ENCODE results near the gene KIDINS220. TPM values are rescaled to one million over a fixed set of nuclear protein-coding genes. Genes with fewer than 3 reads are reported as not detected.

Gene KIDINS220
- total and polyA plus RNA-seq, 3 experiments from 2014 or later = 25.6 to 33.2 (median 33.1) TPM

DNA sequence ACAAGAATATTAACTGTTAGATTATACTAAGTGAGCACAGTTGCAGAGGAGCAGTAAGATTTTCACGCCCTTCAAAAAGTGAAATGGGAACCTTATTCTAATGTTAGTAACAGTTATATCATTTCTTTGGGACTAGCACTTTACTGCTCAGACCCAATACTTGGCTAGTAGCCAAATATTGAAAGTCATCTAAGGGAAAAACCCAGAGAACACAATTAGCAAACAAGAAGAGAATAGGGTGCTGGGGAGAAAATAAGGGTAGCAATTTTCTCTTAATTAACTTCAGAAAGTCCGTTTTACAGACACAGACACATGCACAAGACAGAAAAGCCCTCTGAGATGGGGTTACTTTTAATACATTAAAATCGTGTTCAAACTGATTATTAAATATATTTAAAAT lies 83.8 kb downstream of the KIDINS220 start:
- H3K4me1 Mint-ChIP-seq = peaks cover 0 to 2% (median 0%) of the 10 kb centered on the region in 3 donors
- Histone ChIP-seq H3K27ac (ENCODE audit: low read depth, low read length) (no peak overlapping the region), H3K27me3 (ENCODE audit: insufficient read depth, low read length, poor library complexity, severe bottlenecking) (no peaks in the 10 kb centered on the region), H3K36me3 (ENCODE audit: insufficient read depth, low read length) (no peaks in the 10 kb centered on the region), H3K4me1 (ENCODE audit: insufficient read depth, low read length) (no peaks in the 10 kb centered on the region), H3K4me3 (ENCODE audit: low read length) (no peak overlapping the region), H3K9me3 (ENCODE audit: low read length) (peaks cover 5% of the 10 kb centered on the region)
- H3K27ac Mint-ChIP-seq = no peak overlapping the region
- H3K36me3 Mint-ChIP-seq = peaks cover 24 to 51% (median 25%) of the 10 kb centered on the region in 3 donors
- ChIA-PET POLR2A (no interaction called here), CTCF (no interaction called here)
- H3K4me3 Mint-ChIP-seq = no peak overlapping the region
- H3K9me3 Mint-ChIP-seq = peaks cover 0 to 10% (median 7%) of the 10 kb centered on the region in 5 donors
- DNase-seq = no peak
- no peaks in the 10 kb centered on the region for H3K27me3 Mint-ChIP-seq

DNA sequence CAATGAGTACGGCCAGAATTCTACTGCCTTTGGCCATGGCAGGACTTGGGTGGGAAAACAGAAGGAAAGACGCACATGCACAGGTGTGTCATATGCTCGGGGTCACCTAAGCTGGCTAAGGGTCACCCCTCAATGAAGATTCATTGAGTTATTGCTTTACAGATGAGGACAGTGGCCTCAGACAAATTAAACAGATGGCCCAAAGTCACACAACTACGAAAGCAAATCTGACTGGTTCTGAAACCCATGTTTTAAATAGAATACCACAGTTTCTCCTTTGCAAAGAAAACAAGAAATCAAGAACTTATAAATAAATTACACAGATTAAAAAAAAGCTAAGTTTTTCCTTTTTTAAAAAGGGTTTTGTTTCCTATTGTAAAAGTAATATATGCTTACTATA lies 85.0 kb downstream of the KIDINS220 start:
- Histone ChIP-seq H3K9me3 (ENCODE audit: low read length) (peaks cover 5% of the 10 kb centered on the region), H3K36me3 (ENCODE audit: insufficient read depth, low read length) (peaks cover 3% of the 10 kb centered on the region), H3K27ac (ENCODE audit: low read depth, low read length) (no peak overlapping the region), H3K4me1 (ENCODE audit: insufficient read depth, low read length) (no peaks in the 10 kb centered on the region), H3K27me3 (ENCODE audit: insufficient read depth, low read length, poor library complexity, severe bottlenecking) (no peaks in the 10 kb centered on the region), H3K4me3 (ENCODE audit: low read length) (no peak overlapping the region)
- DNase-seq = no peak
- ChIA-PET CTCF (no interaction called here), POLR2A (no interaction called here)
- Mint-ChIP-seq H3K36me3 (peaks cover 11 to 47% (median 26%) of the 10 kb centered on the region in 3 donors), H3K27me3 (no peaks in the 10 kb centered on the region), H3K27ac (no peak overlapping the region), H3K4me1 (peaks cover 0 to 2% (median 0%) of the 10 kb centered on the region in 3 donors), H3K9me3 (peaks cover 0 to 9% (median 7%) of the 10 kb centered on the region in 5 donors), H3K4me3 (no peak overlapping the region)

DNA sequence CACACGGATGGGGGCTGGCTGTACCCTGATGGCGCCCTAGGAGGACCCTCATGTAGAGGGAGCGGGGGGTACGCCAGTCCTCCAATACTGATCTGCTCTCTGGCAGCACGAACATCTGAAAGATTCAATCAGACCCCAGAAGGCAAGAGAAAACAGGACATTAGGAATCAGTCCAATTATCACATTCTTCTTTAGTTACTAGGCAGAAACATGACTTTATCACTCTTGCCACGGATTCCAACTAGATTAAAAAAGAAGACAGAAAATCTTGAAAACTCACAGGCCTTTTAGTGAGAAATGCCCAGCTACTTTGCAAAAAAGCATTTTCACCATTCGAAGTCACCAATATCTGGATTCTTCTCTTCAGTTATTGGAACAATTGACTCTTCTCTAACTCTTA lies 87.2 kb downstream of the KIDINS220 start:
- H3K36me3 ChIP-seq (ENCODE audit: insufficient read depth, low read length) = peaks cover 3% of the 10 kb centered on the region
- CTCF ChIA-PET = no interaction called here
- POLR2A ChIA-PET = no interaction called here
- no peak overlapping the region for H3K4me3 ChIP-seq (ENCODE audit: low read length)
- Mint-ChIP-seq H3K4me1 (peaks cover 0 to 2% (median 0%) of the 10 kb centered on the region in 3 donors), H3K27me3 (no peaks in the 10 kb centered on the region), H3K9me3 (no peaks in the 10 kb centered on the region), H3K4me3 (no peak overlapping the region), H3K27ac (no peak overlapping the region), H3K36me3 (peaks cover 0 to 40% (median 14%) of the 10 kb centered on the region in 3 donors)
- H3K27ac ChIP-seq (ENCODE audit: low read depth, low read length) = no peak overlapping the region
- H3K9me3 ChIP-seq (ENCODE audit: low read length) = no peaks in the 10 kb centered on the region
- no peak for DNase-seq
- H3K4me1 ChIP-seq (ENCODE audit: insufficient read depth, low read length) = no peaks in the 10 kb centered on the region
- H3K27me3 ChIP-seq (ENCODE audit: insufficient read depth, low read length, poor library complexity, severe bottlenecking) = no peaks in the 10 kb centered on the region

DNA sequence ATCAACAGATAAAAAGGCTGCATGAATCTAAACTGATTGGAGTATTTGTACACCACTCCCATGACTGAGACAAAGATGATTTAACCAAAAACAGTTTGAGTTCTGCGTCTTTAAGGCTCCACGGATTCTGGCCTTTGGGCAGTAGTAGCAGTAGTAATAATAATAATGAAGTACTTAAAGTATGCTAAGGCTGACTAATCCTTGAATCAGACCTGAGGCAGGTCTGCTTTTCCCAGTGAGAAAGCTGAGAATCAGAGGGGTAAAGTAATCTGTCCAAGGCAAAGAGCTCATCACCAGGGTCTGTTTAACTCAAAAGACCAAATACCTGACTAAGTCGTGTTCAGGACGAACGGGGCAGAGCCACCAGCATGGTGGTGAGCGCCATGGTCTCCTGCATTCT lies 94.2 kb downstream of the KIDINS220 start:
- POLR2A ChIA-PET = no interaction called here
- CTCF ChIA-PET = no interaction called here
- H3K4me1 Mint-ChIP-seq = peaks cover 0 to 5% (median 0%) of the 10 kb centered on the region in 3 donors

DNA sequence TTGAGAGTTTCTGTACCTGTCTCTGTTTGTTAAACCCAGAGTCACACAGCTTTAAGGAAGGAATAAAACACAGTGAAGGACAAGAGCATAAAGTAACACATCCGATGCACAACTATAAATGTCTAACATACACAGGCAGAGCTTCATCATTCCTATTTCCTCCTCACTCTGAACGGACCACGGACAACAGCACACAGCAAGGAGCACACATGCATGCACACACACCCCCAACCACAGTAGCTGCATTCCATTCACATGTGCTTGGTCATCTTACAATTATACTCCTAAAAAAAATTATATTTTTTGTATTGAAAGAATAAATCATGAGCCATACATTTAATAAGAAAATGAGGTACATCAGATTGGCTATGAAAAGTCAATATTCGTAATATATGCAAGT lies 97.3 kb downstream of the KIDINS220 start:
- POLR2A ChIA-PET = no interaction called here

More for the DNA sequence above, 94.2 kb downstream of the KIDINS220 start:
- Mint-ChIP-seq H3K9me3 (no peaks in the 10 kb centered on the region), H3K27me3 (no peaks in the 10 kb centered on the region), H3K27ac (no peak overlapping the region), H3K4me3 (no peak overlapping the region), H3K36me3 (peaks cover 0 to 57% (median 6%) of the 10 kb centered on the region in 3 donors)
- no peak overlapping the region for H3K27ac ChIP-seq (ENCODE audit: low read depth, low read length)
- H3K4me1 ChIP-seq (ENCODE audit: insufficient read depth, low read length) = no peaks in the 10 kb centered on the region
- H3K4me3 ChIP-seq (ENCODE audit: low read length) = no peak overlapping the region
- H3K9me3 ChIP-seq (ENCODE audit: low read length) = no peaks in the 10 kb centered on the region
- no peak for DNase-seq
- H3K27me3 ChIP-seq (ENCODE audit: insufficient read depth, low read length, poor library complexity, severe bottlenecking) = no peaks in the 10 kb centered on the region
- peaks cover 3% of the 10 kb centered on the region for H3K36me3 ChIP-seq (ENCODE audit: insufficient read depth, low read length)

DNA sequence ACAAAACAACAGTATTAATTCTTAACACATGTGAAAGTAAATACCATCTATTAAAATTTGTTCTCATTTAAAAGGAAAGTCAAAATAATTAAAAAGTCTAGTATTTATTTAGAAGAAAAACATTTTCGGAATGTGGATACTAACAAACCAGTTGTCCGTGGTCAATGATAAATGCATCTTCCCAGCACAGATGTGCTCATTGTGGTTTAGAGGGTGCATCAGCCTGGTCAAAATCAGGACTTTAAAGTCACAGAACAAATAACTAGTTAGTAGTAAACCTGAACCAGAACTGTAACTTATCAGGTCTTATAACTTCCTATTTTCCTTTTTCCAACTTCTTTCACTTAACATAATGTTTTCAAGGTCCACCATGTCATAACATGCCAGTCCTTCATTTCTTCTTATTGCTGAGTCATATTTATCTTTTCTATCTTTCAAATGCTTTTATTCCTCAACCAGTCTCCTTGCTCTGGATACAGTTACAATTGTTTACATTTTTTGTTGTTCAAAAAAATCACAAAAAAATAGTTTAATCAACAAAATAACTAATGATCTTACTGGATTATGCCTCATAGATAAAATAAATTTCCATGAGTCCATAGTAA lies 99.7 kb downstream of the KIDINS220 start:
- Histone ChIP-seq H3K36me3 (ENCODE audit: insufficient read depth, low read length) (peaks cover 8% of the 10 kb centered on the region), H3K4me1 (ENCODE audit: insufficient read depth, low read length) (no peaks in the 10 kb centered on the region), H3K27me3 (ENCODE audit: insufficient read depth, low read length, poor library complexity, severe bottlenecking) (no peaks in the 10 kb centered on the region), H3K9me3 (ENCODE audit: low read length) (no peaks in the 10 kb centered on the region), H3K27ac (ENCODE audit: low read depth, low read length) (no peak overlapping the region), H3K4me3 (ENCODE audit: low read length) (no peak overlapping the region)
- no peaks in the 10 kb centered on the region for H3K27me3 Mint-ChIP-seq
- CTCF ChIA-PET = no interaction called here
- no peak for DNase-seq
- H3K4me1 Mint-ChIP-seq = peaks cover 0 to 5% (median 1%) of the 10 kb centered on the region in 3 donors
- H3K4me3 Mint-ChIP-seq = no peak overlapping the region
- POLR2A ChIA-PET = no interaction called here
- H3K36me3 Mint-ChIP-seq = peaks cover 3 to 69% (median 17%) of the 10 kb centered on the region in 3 donors
- H3K9me3 Mint-ChIP-seq = no peaks in the 10 kb centered on the region
- H3K27ac Mint-ChIP-seq = peak overlapping the region in 1 of 8 donors; percentile 21

More for the DNA sequence above, 97.3 kb downstream of the KIDINS220 start:
- H3K36me3 Mint-ChIP-seq = peaks cover 3 to 65% (median 8%) of the 10 kb centered on the region in 3 donors
- Histone ChIP-seq H3K36me3 (ENCODE audit: insufficient read depth, low read length) (no peaks in the 10 kb centered on the region), H3K4me3 (ENCODE audit: low read length) (no peak overlapping the region), H3K27ac (ENCODE audit: low read depth, low read length) (no peak overlapping the region), H3K9me3 (ENCODE audit: low read length) (no peaks in the 10 kb centered on the region), H3K27me3 (ENCODE audit: insufficient read depth, low read length, poor library complexity, severe bottlenecking) (no peaks in the 10 kb centered on the region), H3K4me1 (ENCODE audit: insufficient read depth, low read length) (no peaks in the 10 kb centered on the region)
- H3K9me3 Mint-ChIP-seq = no peaks in the 10 kb centered on the region
- H3K27ac Mint-ChIP-seq = peak overlapping the region in 2 of 8 donors; percentile 55 to 73
- CTCF ChIA-PET = no interaction called here
- peaks cover 0 to 5% (median 1%) of the 10 kb centered on the region in 3 donors for H3K4me1 Mint-ChIP-seq
- no peak for DNase-seq
- H3K27me3 Mint-ChIP-seq = no peaks in the 10 kb centered on the region
- no peak overlapping the region for H3K4me3 Mint-ChIP-seq

DNA sequence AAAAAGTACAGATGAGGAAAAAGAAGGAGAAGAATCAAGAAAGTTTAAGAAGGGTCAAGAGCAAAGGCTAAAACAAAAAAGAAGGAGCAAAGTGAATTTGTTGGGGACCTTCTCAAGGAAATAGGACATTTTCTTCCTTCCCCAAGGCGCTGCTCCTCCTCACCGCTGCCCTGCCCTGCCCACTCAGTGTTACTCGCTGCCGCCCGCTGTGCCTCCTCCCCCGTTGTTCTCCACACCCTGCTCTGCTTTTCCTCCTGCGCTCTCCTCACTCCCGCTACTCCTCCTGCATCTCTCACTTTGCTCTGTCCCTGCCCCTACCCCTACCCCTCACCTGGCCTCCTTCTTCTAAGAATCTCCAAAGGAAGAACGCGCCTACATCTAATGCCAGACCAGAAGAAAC lies 104.8 kb downstream of the KIDINS220 start:
- Mint-ChIP-seq H3K36me3 (peaks cover 20 to 85% (median 51%) of the 10 kb centered on the region in 3 donors), H3K9me3 (no peaks in the 10 kb centered on the region), H3K27ac (no peak overlapping the region), H3K27me3 (no peaks in the 10 kb centered on the region), H3K4me1 (peaks cover 0 to 1% (median 0%) of the 10 kb centered on the region in 3 donors), H3K4me3 (no peak overlapping the region)
- Histone ChIP-seq H3K4me3 (ENCODE audit: low read length) (no peak overlapping the region), H3K4me1 (ENCODE audit: insufficient read depth, low read length) (no peaks in the 10 kb centered on the region), H3K36me3 (ENCODE audit: insufficient read depth, low read length) (peaks cover 23% of the 10 kb centered on the region), H3K9me3 (ENCODE audit: low read length) (no peaks in the 10 kb centered on the region), H3K27ac (ENCODE audit: low read depth, low read length) (no peak overlapping the region), H3K27me3 (ENCODE audit: insufficient read depth, low read length, poor library complexity, severe bottlenecking) (no peaks in the 10 kb centered on the region)
- ChIA-PET POLR2A (interaction anchor here (0.6 kb wide), 1 partner anchor 1597 kb away, joined by 6 read pairs; no protein-coding TSS in a partner anchor), CTCF (interaction anchor here (1.6 kb wide), 1 partner anchor 18 kb away, joined by 5 read pairs; no protein-coding TSS in a partner anchor)
- DNase-seq = no peak

DNA sequence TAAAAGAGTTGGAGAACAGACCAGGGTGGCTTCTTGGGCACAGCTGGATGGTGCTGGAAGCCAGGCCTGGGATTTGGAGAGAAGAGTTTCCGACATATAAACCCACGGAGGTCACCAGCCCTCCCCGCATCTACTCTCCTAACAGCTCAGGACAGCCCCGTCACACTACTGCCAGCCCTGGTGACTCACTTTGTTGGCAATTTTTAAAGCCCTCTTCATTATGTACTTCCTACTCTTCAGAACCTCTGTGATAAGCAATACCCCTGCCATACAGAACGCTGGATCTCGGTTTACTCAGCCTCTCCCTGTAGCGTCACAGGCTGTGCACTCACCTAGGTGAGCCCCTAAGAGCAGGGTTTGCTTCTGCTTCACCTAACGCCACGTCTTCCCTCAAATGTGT lies 107.5 kb downstream of the KIDINS220 start:
- Mint-ChIP-seq H3K27me3 (no peaks in the 10 kb centered on the region), H3K9me3 (no peaks in the 10 kb centered on the region), H3K4me1 (no peaks in the 10 kb centered on the region), H3K4me3 (no peak overlapping the region), H3K36me3 (peaks cover 18 to 76% (median 52%) of the 10 kb centered on the region in 3 donors), H3K27ac (peak overlapping the region in 1 of 8 donors; percentile 9)
- Histone ChIP-seq H3K36me3 (ENCODE audit: insufficient read depth, low read length) (peaks cover 23% of the 10 kb centered on the region), H3K27me3 (ENCODE audit: insufficient read depth, low read length, poor library complexity, severe bottlenecking) (no peaks in the 10 kb centered on the region), H3K4me3 (ENCODE audit: low read length) (no peak overlapping the region), H3K4me1 (ENCODE audit: insufficient read depth, low read length) (no peaks in the 10 kb centered on the region), H3K27ac (ENCODE audit: low read depth, low read length) (no peak overlapping the region), H3K9me3 (ENCODE audit: low read length) (no peaks in the 10 kb centered on the region)
- ChIA-PET POLR2A (no interaction called here), CTCF (no interaction called here)
- no peak for DNase-seq
